HEK293 (cell line): ENCODE results near the gene KCNE4.

Experiments used
- BCL11A ChIP-seq: fragments of 450-650 bp; formaldehyde crosslinking; IDR thresholded peaks from 2 replicates; pipeline ENCODE4 v1.5.1; 2016; ENCODE audit warnings: low read depth, missing biosample characterization, missing genetic modification characterization
- ZBTB20 ChIP-seq: fragments of 450-650 bp; formaldehyde crosslinking; IDR thresholded peaks from 2 replicates; pipeline ENCODE4 v1.5.1; 2016; ENCODE audit warnings: missing biosample characterization, missing genetic modification characterization
- ZNF274 ChIP-seq, 2 experiments: fragments of 200-500 bp in 1 of 2; fragments of 450-650 bp in 1 of 2; sonication (Bioruptor generic) in 1 of 2; formaldehyde crosslinking in 1 of 2; IDR thresholded peaks; 2 replicates each; pipeline versions ENCODE4 v1.5.1 to v1.6.1; 2014 to 2016; ENCODE audit warnings: borderline replicate concordance in 1 of 2, inconsistent platforms in 1 of 2, low read length in 1 of 2, missing biosample characterization in 1 of 2, missing genetic modification characterization in 1 of 2

GRCh38 chr2:223102450-223102849 is 50.5 kb downstream of the KCNE4 start:
- TF ChIP-seq ZNF274 (IDR thresholded peaks at IDR 0.05; ENCODE audit: low read length) = no peak
- no peak for TF ChIP-seq ZNF274 (tag by site-specific recombination; IDR thresholded peaks at IDR 0.05; ENCODE audit: borderline replicate concordance)
- TF ChIP-seq BCL11A (tag by site-specific recombination) = no peak
- no peak for TF ChIP-seq ZBTB20 (tag by site-specific recombination)
